GM18508 (cell line): ENCODE data around the gene NEBL.

Experiments used
- ATAC-seq: cut with Tn5 transposase; IDR thresholded peaks from one replicate; pipeline ENCODE4 v1.9.1; 2021; ENCODE audit warnings: moderate number of reproducible peaks; ENCODE audit not compliant: insufficient read depth, unreplicated experiment

Gene NEBL

GRCh38 chr10:20871970-20872369 lies 25.1 kb downstream of the NEBL start:
- ATAC-seq = no peak

- ATAC-seq = no peak
These were observed 26.3 kb downstream of the NEBL start for GRCh38 chr10:20870834-20871233.

GRCh38 chr10:20863008-20863407 lies 34.1 kb downstream of the NEBL start:
- no peak for ATAC-seq

GRCh38 chr10:20858292-20859124 lies 38.6 kb downstream of the NEBL start:
- ATAC-seq = no peak

GRCh38 chr10:20856484-20856883 lies 40.6 kb downstream of the NEBL start:
- no peak for ATAC-seq

- no peak for ATAC-seq
These were observed 41.6 kb downstream of the NEBL start for GRCh38 chr10:20855398-20856038.

GRCh38 chr10:20853276-20853675 lies 43.8 kb downstream of the NEBL start:
- no peak for ATAC-seq

GRCh38 chr10:20852303-20852702 lies 44.8 kb downstream of the NEBL start:
- ATAC-seq = no peak

- ATAC-seq = no peak
These were observed 49.6 kb downstream of the NEBL start for GRCh38 chr10:20847512-20847911.

- no peak for ATAC-seq
These were observed 50.8 kb downstream of the NEBL start for GRCh38 chr10:20846263-20846662.

- no peak for ATAC-seq
These were observed 55.7 kb downstream of the NEBL start for GRCh38 chr10:20841419-20841818.

- no peak for ATAC-seq
These were observed 57.2 kb downstream of the NEBL start for GRCh38 chr10:20839910-20840309.

GRCh38 chr10:20839141-20839540 lies 58.0 kb downstream of the NEBL start:
- no peak for ATAC-seq

- ATAC-seq = no peak
These were observed 60.7 kb downstream of the NEBL start for GRCh38 chr10:20836401-20836800.

GRCh38 chr10:20835335-20835734 lies 61.8 kb downstream of the NEBL start:
- ATAC-seq = no peak

GRCh38 chr10:20834825-20835224 lies 62.3 kb downstream of the NEBL start:
- ATAC-seq = no peak

GRCh38 chr10:20822825-20823224 lies 74.3 kb downstream of the NEBL start:
- ATAC-seq = no peak

GRCh38 chr10:20817646-20818045 lies 79.5 kb downstream of the NEBL start:
- ATAC-seq = no peak

- ATAC-seq = no peak
These were observed 80.0 kb downstream of the NEBL start for GRCh38 chr10:20817116-20817515.

GRCh38 chr10:20814116-20814515 lies 83.0 kb downstream of the NEBL start:
- no peak for ATAC-seq

GRCh38 chr10:20811131-20811530 lies 86.0 kb downstream of the NEBL start:
- ATAC-seq = no peak

GRCh38 chr10:20809631-20810030 lies 87.5 kb downstream of the NEBL start:
- no peak for ATAC-seq
